OCI-LY3 (cell line): ENCODE measurements around the gene HPS4.
"Not testable (repeated sequence)": the region's sequence is repeated elsewhere in the genome, so short reads cannot be mapped to it uniquely, and the experiment has no call there.

Source experiments
- H2AFZ ChIP-seq: fragments of 200-600, 300-600 bp; shearing (Covaris generic); 2 replicates; pipeline ENCODE4 v1.6.0; 2014; ENCODE audit warnings: antibody characterized with exemption, low read depth, low read length
- H3K27ac ChIP-seq: fragments of 200-600, 300-600 bp; sonication (generic); 2 replicates; pipeline ENCODE4 v1.5.1; 2014; ENCODE audit warnings: mild to moderate bottlenecking, low read length, moderate library complexity, mixed read lengths
- H3K27me3 ChIP-seq: fragments of 200-600, 300-600 bp; sonication (generic); 2 replicates; pipeline ENCODE4 v1.6.1; 2014; ENCODE audit warnings: low read depth, low read length, mixed read lengths
- H3K36me3 ChIP-seq: fragments of 200-600, 300-600 bp; sonication (generic); replicated peaks from 2 replicates; pipeline ENCODE3; 2014; ENCODE audit warnings: low read depth, low read length, mixed read lengths
- H3K4me1 ChIP-seq: fragments of 300-600, 200-600 bp; sonication (generic); 2 replicates; pipeline ENCODE4 v1.6.1; 2014; ENCODE audit warnings: low read length, mixed read lengths
- H3K4me2 ChIP-seq: fragments of 200-600, 300-600 bp; sonication (generic); 2 replicates; pipeline ENCODE4 v1.6.1; 2014; ENCODE audit warnings: low read length, mixed read lengths
- H3K4me3 ChIP-seq: fragments of 300-600, 200-600 bp; sonication (generic); 2 replicates; pipeline ENCODE4 v1.5.1; 2014; ENCODE audit warnings: antibody characterized with exemption, mild to moderate bottlenecking, low read length, moderate library complexity
- H3K79me2 ChIP-seq: fragments of 300-600, 200-600 bp; shearing (Covaris generic); 2 replicates; pipeline ENCODE4 v1.6.1; 2014; ENCODE audit warnings: mild to moderate bottlenecking, low read length, mixed read lengths
- H3K9ac ChIP-seq: fragments of 300-600, 200-600 bp; shearing (Covaris generic); 2 replicates; pipeline ENCODE4 v1.6.0; 2014; ENCODE audit warnings: mild to moderate bottlenecking, low read length, moderate library complexity
- H3K9me3 ChIP-seq: fragments of 200-600, 300-600 bp; shearing (Covaris generic); 2 replicates; pipeline ENCODE4 v1.6.1; 2014; ENCODE audit warnings: low read length, mixed read lengths; ENCODE audit not compliant: insufficient read depth
- H4K20me1 ChIP-seq: fragments of 200-600, 300-600 bp; sonication (generic); 2 replicates; pipeline ENCODE4 v1.6.1; 2016; ENCODE audit warnings: low read length, mixed read lengths; ENCODE audit not compliant: insufficient read depth
- CTCF ChIP-seq: fragments of 200-600, 300-600 bp; sonication (generic); IDR thresholded peaks from 2 replicates; pipeline ENCODE4 v1.5.1; 2014; ENCODE audit warnings: antibody characterized with exemption, low read length, low read depth
- EZH2phosphoT487 ChIP-seq: fragments of 200-600 bp; shearing (Covaris generic); IDR thresholded peaks from 2 replicates; pipeline ENCODE4 v1.6.1; 2018; ENCODE audit warnings: antibody characterized with exemption, mixed run types, low read depth

The HPS4 gene

DNA sequence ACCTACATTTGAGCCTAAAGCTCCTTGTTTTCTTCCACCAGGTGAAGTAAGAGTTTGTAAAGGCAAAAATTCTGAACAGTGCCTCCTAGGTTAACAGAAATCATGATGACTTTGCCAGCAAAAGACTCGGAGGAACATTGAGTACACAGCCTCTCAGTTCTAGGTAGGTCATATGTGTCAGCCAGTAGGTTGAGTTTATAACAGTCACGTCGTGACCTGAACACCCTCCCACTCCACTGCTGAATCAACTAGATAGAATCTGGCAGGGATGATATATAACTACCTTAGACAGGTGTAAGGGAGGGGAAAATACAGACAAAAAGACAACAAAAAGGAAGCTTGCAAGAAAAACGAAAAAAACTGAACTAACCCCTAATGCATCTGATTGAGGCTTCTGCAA is 67.3 kb downstream of the HPS4 start:
- Histone ChIP-seq H2AFZ (no peak overlapping the region), H3K4me2 (no peak overlapping the region), H3K9ac (no peak overlapping the region), H3K4me3 (no peak overlapping the region), H4K20me1 (no peaks in the 10 kb centered on the region), H3K79me2 (no peaks in the 10 kb centered on the region), H3K27me3 (peaks cover 50% of the 10 kb centered on the region), H3K9me3 (no peaks in the 10 kb centered on the region), H3K36me3 (no peaks in the 10 kb centered on the region), H3K4me1 (peaks cover 17% of the 10 kb centered on the region), H3K27ac (no peak overlapping the region)
- TF ChIP-seq CTCF (no peak), EZH2phosphoT487 (no peak)

- Histone ChIP-seq H2AFZ (peak overlapping the region; percentile 51), H3K9ac (no peak overlapping the region), H3K36me3 (no peaks in the 10 kb centered on the region), H4K20me1 (no peaks in the 10 kb centered on the region), H3K79me2 (no peaks in the 10 kb centered on the region), H3K27me3 (peaks cover 51% of the 10 kb centered on the region), H3K4me1 (peaks cover 17% of the 10 kb centered on the region), H3K27ac (no peak overlapping the region), H3K9me3 (no peaks in the 10 kb centered on the region), H3K4me2 (peak overlapping the region; percentile 32), H3K4me3 (no peak overlapping the region)
- TF ChIP-seq EZH2phosphoT487 (no peak), CTCF (no peak)
These were observed 69.2 kb downstream of the HPS4 start for GRCh38 chr22:26414347-26414746.

- Histone ChIP-seq H3K79me2 (no peaks in the 10 kb centered on the region), H3K27ac (no peak overlapping the region), H3K36me3 (no peaks in the 10 kb centered on the region), H3K9me3 (no peaks in the 10 kb centered on the region), H3K9ac (no peak overlapping the region), H3K4me3 (no peak overlapping the region), H3K27me3 (peaks cover 22% of the 10 kb centered on the region), H2AFZ (no peak overlapping the region), H3K4me2 (no peak overlapping the region), H3K4me1 (peaks cover 15% of the 10 kb centered on the region), H4K20me1 (no peaks in the 10 kb centered on the region)
- TF ChIP-seq CTCF (no peak), EZH2phosphoT487 (no peak)
These were observed 73.2 kb downstream of the HPS4 start for GRCh38 chr22:26410386-26410785.

DNA sequence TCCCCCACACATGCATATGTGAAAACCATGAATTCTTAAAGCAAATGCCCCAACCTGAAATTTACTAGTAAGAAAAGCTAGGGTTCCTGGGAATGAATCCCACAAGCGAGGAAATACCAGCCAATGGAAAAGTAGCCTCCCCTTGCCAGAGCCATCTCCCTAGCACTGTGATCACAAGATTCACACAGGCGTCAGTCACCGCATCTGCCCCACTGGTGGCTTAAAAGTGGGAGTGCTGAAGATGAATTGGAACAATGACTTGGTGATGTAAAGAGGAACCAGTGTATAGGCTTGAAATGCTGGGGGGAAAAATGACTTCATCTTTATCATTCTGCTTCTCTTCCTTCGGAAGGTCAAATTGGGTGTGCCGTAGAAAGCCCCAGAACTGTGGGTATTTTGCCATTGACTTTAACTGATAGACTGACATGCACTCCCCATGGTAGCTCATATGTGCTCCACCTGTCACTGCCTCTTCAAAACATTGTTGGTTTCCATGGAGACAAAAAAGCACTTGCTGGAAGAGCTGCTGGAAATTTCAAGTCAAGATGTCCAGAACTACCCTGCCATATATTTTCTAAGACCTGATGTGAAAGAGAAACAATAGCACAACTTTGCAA is 73.8 kb downstream of the HPS4 start:
- Histone ChIP-seq H3K4me1 (peaks cover 19% of the 10 kb centered on the region), H3K4me3 (no peak overlapping the region), H4K20me1 (no peaks in the 10 kb centered on the region), H3K79me2 (no peaks in the 10 kb centered on the region), H2AFZ (no peak overlapping the region), H3K27me3 (peaks cover 21% of the 10 kb centered on the region), H3K9ac (no peak overlapping the region), H3K4me2 (no peak overlapping the region), H3K27ac (no peak overlapping the region), H3K9me3 (no peaks in the 10 kb centered on the region), H3K36me3 (no peaks in the 10 kb centered on the region)
- TF ChIP-seq CTCF (no peak), EZH2phosphoT487 (no peak)

DNA sequence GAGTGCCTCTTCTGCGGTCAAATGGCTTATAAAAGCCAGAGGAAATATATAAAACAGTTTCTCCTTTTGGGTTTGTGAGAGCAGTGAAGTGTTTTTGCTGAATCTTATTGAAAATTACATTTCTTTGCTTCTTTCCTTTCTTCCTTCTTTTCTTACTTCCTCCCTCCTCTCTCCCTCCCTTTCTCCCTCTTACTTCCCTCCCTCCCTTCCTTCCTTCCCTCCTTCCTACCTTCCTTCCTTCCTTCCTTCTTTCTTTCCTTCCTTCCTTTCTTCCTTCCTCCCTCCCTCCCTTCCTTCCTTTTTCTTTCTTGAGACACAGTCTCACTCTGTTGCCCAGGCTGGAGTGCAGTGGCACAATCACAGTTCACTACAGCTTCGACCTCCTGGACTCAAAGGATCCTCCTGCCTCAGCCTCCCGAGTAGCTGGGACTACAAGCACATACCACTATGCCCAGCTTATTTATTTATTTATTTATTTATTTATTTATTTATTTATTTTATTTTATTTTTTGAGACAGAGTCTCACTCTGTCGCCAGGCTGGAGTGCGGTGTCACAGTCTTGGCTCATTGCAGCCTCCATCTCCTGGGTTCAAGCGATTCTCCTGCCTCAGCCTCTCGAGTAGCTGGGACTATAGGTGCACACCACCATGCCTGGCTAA is 74.9 kb downstream of the HPS4 start:
- not testable (repeated sequence) for H3K36me3 ChIP-seq, H2AFZ ChIP-seq, H3K79me2 ChIP-seq, H3K27ac ChIP-seq, H3K4me2 ChIP-seq, H3K9me3 ChIP-seq, H4K20me1 ChIP-seq, H3K9ac ChIP-seq, H3K4me3 ChIP-seq
- Histone ChIP-seq H3K4me1 (peaks cover 19% of the 10 kb centered on the region), H3K27me3 (peaks cover 21% of the 10 kb centered on the region)
